Stimulated activated naive CD8-positive, alpha-beta T cell treated with anti-CD3 and anti-CD28 coated beads, Interleukin-15, Interleukin-2, amounts not matched to agents 100 U/mL and 50 U/mL, for 24 hours (primary cell): ENCODE results near the gene TMCC1.
A peak's percentile ranks its signal among the peaks of the same experiment; 100 is the strongest.
"Not testable (repeated sequence)": the region's sequence is repeated elsewhere in the genome, so short reads cannot be mapped to it uniquely, and the experiment has no call there.

Source experiments
- ATAC-seq: fragments of 150-1000 bp; cut with Tn5 transposase; one replicate; pipeline ENCODE4 v1.10.0; 2021
- DNase-seq: peaks from one replicate; pipeline ENCODE4 v3.0.0; 2021

Gene TMCC1

DNA sequence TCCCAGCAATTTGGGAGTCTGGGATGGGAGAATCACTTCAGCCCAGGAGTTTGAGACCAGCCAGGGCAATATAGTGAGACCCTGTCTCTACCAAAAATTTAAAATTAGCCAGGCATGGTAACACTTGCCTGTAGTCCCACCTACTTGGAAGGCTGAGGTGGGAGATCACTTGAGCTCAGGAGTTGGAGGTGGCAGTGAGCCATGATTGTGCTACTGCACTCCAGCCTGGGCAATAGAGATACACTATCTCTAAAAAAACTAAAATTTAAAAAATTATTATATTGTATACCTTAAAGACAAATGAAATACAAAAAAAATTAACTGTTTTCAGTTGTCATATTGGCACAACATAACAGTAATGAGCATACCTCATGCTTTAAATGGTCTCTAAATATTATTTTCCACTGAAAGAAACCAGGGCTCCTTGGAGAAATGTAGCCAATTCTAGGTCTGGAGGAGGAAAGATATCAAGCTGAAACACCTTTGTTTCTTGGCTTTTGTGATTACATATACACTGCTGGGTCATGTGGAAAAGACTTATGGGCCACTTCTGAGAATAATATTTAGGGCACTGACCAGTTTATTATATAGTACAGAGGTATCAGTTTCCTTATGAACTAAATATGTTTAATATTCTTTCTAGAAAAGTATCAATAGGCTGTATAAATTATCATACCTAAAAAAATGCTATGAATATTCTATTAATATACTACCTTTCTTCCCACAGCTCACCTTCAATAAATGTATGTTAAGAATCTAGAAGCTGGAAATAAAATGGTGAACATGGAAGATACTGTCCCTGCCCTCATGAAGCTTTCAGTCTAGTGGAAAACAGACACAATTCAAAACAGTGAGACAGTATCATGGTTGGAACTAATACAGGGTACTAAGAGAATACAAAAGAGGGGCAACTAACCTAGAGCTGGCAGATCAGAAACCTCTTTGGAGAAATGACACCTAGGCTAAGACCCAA is 119.5 kb downstream of the TMCC1 start:
- DNase-seq: no peak
- ATAC-seq: no peak

DNA sequence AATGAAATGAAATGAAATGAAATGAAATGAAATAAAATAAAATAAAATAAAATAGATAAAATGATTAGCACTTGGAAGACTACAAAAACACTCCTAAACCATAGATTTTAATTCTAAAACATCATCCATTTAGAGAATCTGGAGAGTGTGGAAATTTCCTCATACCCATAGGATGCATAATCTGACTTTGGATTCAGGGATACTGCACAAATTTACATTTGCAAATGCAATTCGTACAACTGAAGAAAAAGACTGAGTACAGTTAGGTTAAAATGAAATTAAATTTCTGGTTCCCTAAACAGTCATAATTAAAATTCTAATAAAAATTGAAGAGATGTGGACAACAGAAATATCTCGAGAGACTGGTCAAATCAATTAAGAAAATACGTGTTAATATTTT is 122.9 kb downstream of the TMCC1 start:
- ATAC-seq (no peak), DNase-seq (no peak)

DNA sequence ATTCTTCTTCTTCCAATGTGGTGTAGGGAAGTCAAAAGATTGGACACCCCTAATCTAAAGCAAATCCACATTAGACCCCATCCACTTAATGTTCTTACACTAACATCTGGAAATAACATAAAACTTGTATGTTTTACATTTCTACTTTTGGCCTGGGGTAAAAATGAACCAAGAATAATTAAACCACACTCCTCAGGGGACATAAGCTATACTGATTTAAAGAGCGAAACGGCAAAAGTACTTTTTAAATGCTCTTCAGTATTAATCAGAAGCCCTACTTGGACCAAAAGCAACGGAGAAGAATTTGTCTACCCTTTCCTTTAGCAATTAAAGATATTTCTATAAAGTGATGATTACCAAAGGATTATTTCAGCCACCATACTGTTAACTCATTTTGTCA is 123.9 kb downstream of the TMCC1 start:
- ATAC-seq (no peak), DNase-seq (no peak)

GRCh38 chr3:129768728-129769127 is 124.8 kb downstream of the TMCC1 start:
- no peak for DNase-seq

DNA sequence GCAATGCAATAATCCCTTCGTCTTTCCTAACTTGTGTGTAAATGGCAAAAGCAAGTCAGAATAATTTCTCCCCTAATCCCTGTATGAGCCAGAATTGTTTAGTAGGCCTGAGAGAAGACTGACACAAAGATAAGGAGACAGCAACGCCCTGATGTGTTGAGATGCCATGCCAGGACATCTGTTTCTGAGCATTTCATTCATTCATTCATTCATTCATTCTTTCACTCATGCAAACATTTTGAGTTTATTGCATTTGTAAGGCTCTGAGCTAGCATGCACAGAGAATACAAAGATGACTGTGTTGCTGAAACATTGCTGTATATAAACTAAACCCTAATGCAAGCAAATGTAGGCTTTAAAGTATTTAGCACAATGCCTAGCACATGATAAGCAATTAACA is 127.4 kb downstream of the TMCC1 start:
- no peak for DNase-seq
- ATAC-seq: no peak

More at GRCh38 chr3:129768728-129769127, 124.8 kb downstream of the TMCC1 start:
- no peak for ATAC-seq

GRCh38 chr3:129764090-129764489 is 129.4 kb downstream of the TMCC1 start:
- ATAC-seq: no peak
- no peak for DNase-seq

GRCh38 chr3:129758785-129759320 is 134.7 kb downstream of the TMCC1 start:
- DNase-seq (no peak), ATAC-seq (peak; percentile 14)

GRCh38 chr3:129758306-129758705 is 135.2 kb downstream of the TMCC1 start:
- ATAC-seq (no peak), DNase-seq (no peak)

- DNase-seq (no peak), ATAC-seq (no peak)
Observed at GRCh38 chr3:129756871-129757270, 136.6 kb downstream of the TMCC1 start.

DNA sequence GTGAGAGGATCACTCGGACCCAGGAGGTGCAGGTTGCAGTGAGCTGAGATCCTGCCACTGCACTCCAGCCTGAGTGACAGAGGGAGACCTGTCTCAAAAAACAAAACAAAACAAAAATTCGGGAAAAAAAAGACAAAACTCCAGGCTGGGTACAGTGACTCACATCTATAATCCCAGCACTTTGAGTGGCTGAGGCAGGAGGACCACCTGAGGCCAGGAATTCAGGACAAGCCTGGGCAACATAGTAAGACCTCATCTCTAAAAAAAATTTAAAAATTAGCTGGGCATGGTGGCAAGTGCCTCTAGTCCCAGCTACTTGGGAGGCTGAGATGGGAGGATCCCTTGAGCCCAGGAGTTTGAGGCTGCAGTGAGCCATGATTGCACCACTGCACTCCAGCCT is 142.4 kb downstream of the TMCC1 start:
- not testable (repeated sequence) for DNase-seq, ATAC-seq

DNA sequence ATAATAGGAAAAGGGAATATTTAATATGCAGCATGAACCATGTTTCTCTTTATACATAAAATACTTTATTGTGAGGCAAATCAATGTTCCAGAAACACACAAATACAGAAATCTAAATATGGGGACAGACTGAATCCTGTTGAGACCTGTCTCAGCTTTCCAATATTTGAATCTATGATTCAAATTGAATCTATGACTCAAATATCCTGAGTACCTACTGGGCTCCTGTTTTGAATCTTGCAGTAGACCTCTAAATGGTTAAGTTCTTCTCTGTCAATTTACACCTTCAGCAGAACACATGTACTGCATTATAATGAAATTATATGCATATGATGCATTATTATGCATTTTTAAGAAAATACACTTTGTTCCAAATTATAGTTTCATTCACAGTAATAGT is 143.8 kb downstream of the TMCC1 start:
- ATAC-seq (peak; percentile 92), DNase-seq (no peak)

GRCh38 chr3:129747992-129748391 is 145.5 kb downstream of the TMCC1 start:
- DNase-seq (no peak), ATAC-seq (no peak)

GRCh38 chr3:129747136-129747535 is 146.4 kb downstream of the TMCC1 start:
- no peak for DNase-seq
- no peak for ATAC-seq

- DNase-seq (no peak), ATAC-seq (no peak)
Observed at GRCh38 chr3:129746629-129747028, 146.9 kb downstream of the TMCC1 start.

GRCh38 chr3:129745253-129745652 is 148.3 kb downstream of the TMCC1 start:
- DNase-seq: no peak
- ATAC-seq: no peak

DNA sequence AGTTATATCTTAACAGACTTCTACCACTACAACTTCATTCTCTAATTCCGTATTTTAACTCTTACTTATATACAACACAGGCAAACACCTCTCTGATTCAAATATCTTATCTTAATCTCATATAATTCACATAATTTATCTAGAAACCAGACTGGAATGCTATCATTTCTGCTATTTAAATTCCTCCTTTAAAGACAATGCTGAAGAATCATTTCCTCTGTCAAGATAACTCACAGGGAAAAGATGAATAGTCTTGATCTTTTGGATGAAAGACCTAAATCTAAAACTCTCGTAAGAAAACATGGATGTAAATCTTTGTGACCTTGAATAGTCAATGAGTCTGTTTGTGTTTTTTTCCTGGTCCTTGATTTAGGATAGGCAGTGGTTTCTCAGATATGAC is 151.7 kb downstream of the TMCC1 start:
- no peak for DNase-seq
- ATAC-seq: no peak

DNA sequence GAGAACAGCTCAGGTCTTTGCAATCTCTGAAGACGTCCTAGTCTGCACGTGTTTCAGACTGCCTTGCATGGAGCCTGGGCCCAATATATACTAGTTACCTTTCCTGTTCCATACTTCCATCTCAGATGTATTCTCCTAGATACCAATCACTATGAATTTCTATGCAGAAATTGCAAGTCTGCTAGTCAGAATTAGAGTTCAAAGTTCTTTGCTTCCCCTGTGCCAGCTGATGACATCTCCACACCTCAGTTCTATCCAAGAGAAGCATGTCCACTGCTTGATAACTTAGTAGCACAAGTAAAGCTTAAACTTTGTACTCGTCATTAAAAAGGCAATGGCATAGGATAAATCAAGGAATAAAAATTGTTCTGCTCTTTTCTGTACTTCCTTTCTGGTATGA is 153.4 kb downstream of the TMCC1 start:
- ATAC-seq: no peak
- DNase-seq: no peak

GRCh38 chr3:129739634-129740033 is 153.9 kb downstream of the TMCC1 start:
- DNase-seq (no peak), ATAC-seq (no peak)

- DNase-seq (no peak), ATAC-seq (no peak)
Observed at GRCh38 chr3:129738172-129738571, 155.3 kb downstream of the TMCC1 start.

- ATAC-seq: no peak
Observed at GRCh38 chr3:129736070-129736469, 157.4 kb downstream of the TMCC1 start.

DNA sequence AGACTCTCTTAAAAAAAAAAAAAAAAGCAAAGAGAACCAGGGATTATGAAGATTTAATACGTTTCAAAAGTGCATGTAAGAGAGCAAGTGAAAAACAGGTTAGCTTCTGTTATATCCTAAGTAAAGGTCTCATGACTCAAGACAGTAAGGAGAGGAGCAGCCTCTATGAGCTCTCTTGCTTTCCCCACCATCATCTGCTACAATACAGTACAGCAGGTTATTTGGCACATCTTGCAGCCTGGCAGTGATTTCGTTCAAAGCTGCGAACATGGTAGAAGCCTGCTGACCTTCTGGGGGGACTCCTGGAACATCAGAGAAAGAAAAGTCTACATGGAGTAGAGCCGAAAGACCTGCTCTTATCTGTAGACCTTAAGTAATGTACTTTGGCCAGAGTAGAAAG is 157.9 kb downstream of the TMCC1 start:
- ATAC-seq (no peak), DNase-seq (no peak)

More at GRCh38 chr3:129736070-129736469, 157.4 kb downstream of the TMCC1 start:
- no peak for DNase-seq

DNA sequence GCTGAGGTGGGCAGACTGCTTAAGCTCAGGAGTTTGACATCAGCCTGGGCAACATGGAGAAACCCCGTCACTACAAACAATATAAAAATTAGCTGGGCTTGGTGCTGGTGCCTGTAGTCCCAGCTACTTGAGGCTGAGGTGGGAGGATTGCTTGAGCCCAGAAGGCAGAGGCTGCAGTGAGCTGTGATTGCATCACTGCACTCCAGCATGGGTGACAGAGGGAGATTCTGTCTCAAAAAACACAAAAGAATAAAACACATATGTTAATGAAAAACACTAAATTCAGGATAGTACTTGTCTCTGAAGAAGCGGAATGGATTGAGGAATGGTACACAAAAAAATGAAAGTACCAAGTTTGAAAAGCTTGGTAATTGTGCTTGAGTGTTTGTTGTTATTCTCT is 159.1 kb downstream of the TMCC1 start:
- ATAC-seq (no peak), DNase-seq (no peak)

GRCh38 chr3:129732200-129732876 is 161.2 kb downstream of the TMCC1 start:
- ATAC-seq: no peak
- DNase-seq: no peak
